ENCODE data around the gene THBS4. TPM values are rescaled to one million over a fixed set of nuclear protein-coding genes. Genes with fewer than 3 reads are reported as not detected.

Gene THBS4
- total and polyA plus RNA-seq, 9 of the 15 experiments (the other 6 are each of a cell fraction or from before 2014, with no cell fraction given), result 0.07 to 0.08 TPM; not detected in 7

DNA sequence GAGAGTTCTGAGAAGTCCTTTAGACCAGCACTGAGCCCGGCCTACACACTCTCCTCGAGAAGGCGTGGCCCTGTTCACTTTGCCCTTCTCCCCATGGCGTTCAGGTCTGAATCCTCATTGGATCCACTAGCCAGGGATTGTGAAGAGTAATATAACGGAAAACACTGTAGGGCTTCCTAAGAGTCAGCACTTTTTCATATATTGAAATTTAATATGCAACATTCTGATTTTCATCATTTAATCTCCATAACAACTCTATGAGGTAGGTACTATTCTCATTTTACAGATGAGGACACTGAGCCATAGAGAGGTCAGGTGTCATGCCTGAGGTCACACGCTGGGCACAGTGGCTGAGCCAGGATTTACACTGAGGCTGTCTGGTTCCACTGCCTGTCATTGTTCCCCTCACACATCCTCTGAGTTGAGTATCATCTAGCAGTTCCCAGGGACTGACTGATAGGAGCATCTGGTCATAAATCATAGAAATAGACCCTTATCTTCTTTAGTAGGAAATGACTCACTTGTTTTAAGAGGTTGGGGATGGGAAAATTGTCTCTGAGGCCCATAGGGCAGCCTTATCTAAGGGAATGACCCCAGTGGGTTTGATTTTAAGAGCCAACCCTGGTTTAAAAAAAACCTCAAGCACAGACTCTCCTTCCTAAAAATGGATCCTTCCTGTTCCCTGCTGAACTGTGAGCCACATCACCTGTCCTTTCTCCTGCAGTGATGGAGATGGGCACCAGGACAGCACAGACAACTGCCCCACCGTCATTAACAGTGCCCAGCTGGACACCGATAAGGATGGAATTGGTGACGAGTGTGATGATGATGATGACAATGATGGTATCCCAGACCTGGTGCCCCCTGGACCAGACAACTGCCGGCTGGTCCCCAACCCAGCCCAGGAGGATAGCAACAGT, 41.2 kb downstream of the THBS4 start (continued):
- TF ChIP-seq, protein P1, sequence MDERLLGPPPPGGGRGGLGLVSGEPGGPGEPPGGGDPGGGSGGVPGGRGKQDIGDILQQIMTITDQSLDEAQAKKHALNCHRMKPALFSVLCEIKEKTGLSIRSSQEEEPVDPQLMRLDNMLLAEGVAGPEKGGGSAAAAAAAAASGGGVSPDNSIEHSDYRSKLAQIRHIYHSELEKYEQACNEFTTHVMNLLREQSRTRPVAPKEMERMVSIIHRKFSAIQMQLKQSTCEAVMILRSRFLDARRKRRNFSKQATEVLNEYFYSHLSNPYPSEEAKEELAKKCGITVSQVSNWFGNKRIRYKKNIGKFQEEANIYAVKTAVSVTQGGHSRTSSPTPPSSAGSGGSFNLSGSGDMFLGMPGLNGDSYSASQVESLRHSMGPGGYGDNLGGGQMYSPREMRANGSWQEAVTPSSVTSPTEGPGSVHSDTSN (CRISPR knock-in tag; IDR thresholded peaks at IDR 0.05; ENCODE audit: low read depth), result peak; percentile 52
- TF ChIP-seq, protein P1 (tag; conservative IDR thresholded peaks at IDR 0.05; ENCODE audit: low read depth), result peak; percentile 87
- TF ChIP-seq ARHGAP35 (IDR thresholded peaks at IDR 0.05; ENCODE audit: partially characterized antibody), result no peak
- TF ChIP-seq, protein P2, sequence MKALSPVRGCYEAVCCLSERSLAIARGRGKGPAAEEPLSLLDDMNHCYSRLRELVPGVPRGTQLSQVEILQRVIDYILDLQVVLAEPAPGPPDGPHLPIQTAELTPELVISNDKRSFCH (CRISPR knock-in tag; IDR thresholded peaks at IDR 0.05), result no peak
- TF ChIP-seq, protein P2 (tag; IDR thresholded peaks at IDR 0.05), result no peak
